NOMO-1 treated with DMSO at 0.1 percent for 48 hours (cell line): ENCODE measurements around the gene SSC4D.
"Not testable (repeated sequence)": the region's sequence is repeated elsewhere in the genome, so short reads cannot be mapped to it uniquely, and the experiment has no call there.

ENCODE experiments used
- DNase-seq: peaks from one replicate; lab custom pipeline; 2025; ENCODE audit not compliant: unreplicated experiment; lab: John Stamatoyannopoulos, UW

The SSC4D gene

DNA sequence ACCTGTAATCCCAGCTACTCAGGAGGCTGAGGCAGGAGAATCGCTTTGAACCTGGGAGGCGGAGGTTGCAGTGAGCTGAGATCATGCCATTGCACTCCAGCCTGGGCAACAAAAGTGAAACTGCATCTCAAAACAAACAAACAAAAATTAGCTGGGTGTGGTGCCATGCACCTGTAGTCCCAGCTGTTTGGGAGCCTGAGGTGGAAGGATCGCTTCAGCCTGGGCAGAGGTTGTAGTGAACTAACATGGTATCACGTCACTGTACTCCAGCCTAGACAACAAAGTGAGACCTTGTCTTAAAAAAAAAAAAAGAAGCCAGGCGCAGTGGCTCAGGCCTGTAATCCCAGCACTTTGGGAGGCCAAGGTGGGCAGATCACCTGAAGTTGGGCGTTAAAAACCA, 21.7 kb downstream of the SSC4D start:
- DNase-seq = not testable (repeated sequence)

DNA sequence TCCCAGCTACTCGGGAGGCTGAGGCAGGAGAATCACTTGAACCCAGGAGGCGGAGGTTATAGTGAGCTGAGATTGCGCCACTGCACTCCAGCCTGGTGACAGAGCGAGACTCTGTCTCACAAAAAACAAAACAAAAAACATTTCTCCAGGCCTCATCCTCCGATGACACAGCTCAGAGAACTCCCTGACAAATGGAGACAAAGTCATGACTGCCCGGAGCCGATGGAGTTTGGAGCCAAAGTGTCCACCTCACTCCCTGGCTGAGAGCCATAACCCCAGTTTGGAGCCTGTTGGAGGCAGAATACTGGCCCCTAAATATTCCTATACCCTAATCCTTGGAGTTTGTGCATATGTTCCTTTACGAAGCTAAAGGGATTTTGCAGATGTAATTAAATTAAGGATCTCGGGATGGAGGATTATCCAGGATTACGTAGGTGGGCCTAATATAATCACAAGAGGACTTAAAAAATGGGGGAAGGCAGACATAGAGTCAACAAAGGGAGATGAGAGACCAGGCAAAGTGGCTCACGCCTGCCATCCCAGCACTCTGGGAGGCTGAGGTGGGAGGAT, 22.7 kb downstream of the SSC4D start:
- no peak for DNase-seq

DNA sequence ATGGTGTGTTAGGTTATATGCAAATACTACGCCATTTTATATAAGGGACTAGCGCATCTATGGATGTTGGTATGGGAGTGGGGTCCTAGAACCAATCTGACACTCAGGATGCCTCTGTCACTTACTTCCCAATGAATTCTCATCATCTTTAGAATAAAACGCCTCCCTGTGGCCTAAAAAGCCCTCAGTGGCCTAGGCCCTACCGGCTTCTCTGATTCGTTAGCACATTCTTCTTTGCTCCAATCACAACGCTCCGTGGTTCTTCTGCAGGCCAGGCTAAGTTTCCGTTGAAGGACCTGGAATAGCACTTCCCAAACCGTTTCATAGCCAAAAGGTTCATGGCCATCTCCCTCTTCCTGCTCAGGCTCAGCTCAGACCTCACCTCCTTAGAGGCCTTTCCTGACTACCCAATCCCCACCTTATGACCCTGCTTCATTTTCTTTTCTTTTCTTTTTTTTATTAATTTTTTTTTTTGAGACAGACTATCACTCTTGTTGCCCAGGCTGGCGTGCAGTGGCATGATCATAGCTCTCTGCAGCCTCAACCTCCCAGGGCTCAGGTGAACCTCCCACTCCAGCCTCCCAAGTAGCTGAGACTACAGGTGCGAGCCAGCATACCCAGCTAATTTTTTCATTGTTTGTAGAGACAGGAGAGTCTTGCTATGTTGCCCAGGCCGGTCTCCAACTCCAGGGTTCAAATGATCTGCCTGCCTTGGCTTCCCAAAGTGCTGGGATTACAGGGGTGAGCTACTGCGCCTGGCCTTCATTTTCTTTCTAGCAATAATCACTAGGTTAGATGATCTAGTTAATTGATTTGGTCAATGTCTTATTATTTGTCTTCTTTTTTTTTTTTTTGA, 26.2 kb downstream of the SSC4D start:
- DNase-seq = no peak

DNA sequence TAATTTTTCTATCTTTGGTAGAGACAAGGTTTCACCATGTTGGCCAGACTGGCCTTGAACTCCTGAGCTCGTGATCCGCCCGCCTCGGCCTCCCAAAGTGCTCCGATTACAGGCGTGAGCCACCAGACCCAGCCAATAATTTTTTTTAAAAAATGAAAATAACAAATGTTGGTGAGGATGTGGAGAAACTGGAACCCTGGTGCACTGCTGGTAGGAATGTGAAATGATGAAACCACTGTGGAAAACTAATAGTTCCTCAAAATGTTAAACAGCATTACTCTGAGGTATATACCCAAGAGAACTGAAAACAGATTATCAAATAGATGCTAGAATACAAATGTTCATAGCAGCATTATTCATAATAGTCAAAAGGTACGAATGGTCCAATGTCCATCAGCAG, 27.7 kb downstream of the SSC4D start:
- peak; percentile 42 for DNase-seq

DNA sequence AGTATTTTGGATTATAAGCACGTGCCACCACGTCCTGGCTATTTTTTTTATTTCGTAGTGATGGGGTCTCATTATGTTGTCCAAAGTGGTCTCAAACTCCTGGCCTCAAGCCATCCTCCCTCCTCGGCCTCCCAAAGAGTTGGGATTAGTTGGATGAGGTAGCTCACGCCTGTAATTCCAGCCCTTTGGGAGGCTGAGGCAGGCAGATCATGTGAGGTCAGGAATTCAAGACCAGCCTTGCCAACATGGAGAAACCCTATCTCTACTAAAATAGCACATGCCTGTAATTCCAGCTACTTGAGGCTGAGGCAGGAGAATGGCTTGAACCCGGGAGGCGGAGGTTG, 28.9 kb downstream of the SSC4D start:
- DNase-seq = no peak

DNA sequence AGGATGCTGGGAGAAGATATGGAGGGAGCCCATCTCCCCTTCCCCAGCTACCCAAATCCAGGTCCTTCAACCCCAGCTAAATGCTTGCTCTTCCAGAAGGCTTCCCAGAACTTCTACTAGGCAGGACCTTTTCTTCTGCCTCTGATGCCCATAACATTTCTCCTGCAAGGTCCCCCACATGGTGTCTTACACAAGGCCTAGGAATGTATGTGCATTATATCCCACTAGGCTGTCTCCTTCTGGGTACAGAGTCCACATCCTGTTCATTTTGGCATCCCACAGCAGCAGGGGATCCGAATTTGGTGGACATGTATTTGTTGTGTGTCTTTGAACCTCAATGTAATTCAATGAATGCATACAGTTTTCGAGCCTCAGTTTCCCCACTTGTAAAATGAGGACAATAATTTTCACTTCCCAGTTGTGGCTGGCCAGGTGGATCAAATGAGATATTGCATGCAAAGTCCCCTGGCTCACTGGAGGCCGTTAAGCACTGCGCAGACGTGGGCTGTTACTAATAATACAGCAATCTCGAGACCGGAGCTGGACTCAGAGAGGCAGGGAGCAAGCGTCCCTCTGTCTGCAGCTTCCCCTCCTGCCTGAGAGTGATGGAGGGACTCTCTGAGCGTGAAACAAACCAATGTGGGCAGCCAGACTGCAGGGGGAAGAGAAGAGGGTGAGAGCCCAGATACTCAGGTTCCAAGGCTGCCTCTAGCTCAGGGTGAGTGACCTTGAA, 32.1 kb downstream of the SSC4D start:
- DNase-seq = peak; percentile 38

DNA sequence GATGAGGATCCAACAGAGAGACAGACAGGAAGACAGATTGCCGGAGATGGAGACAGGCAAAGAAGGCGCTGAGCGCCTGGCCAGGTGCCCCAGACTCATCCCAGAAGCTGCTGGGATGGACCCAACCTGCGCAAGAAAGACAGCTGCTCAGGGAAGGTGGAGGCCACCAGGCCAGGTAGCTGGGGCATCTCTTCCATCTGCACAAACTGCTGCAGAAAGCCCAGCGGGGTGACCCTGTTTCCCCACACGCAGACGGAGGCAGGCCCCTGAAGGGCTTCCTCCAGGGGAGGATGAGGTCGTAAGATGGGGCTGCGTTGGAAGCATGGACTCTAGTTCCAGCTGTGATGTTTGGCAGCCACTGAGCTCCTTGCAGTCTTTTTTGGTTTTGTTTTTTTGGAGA, 34.2 kb downstream of the SSC4D start:
- DNase-seq = no peak

DNA sequence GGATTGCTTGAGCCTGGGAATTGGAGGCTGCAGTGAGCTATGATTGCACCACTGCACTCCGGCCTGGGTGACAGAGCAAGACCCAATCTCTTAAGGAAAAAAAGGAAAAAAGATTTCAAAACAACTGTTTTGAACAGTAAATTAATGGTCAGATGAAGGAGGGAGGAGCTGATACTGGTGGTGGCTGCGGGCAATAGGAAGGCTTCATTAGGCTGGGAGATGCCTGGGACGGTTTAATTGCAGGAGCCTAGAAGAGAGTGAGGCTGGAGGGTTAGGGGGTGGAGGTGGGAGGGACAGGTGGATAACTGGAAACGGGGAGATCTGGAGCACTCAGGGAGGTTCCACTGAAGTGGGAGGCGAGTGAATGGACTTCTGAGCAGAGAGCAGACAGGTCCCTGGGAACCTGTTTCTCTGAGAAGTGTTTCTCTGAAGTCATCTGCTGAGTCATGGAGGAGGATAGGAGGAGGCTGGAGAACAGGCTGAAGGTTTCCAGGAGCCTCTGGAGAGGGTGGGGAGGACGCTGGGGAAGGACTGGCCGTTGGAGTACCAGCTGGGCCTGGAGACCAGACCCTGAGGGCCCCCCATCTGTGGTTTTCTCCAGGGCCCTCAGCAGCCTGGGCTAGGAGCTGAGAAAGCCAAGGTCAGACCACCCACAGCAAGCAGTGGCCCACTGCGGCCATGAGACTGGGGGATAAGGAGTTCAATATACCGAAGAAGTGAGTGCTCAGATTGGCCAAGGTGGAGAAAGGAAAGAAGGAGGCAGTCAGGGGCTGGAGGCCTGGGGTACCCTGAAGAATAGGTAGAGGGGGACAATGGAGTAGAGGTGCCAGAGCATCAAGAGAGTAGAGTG, 36.3 kb downstream of the SSC4D start:
- DNase-seq = peak; percentile 71

DNA sequence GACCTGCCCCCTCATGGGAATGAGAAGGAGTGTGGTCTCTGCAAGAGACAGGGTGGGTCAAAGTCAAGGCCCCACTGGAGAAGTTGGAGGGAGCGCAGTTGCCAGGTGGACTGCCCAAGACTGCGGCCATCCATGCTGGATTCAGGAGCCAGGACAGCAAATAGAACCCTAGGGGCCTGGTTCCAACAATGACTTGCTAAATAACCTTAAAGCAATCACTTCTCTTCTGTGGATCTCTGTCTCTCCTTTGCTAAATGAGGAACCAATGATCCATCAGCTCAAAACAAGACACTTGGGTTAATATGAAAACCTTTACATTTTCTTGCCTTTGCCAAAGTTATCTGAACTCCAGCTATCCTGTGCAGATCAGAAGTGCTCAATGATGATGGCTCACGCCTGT, 38.1 kb downstream of the SSC4D start:
- DNase-seq = peak; percentile 48

DNA sequence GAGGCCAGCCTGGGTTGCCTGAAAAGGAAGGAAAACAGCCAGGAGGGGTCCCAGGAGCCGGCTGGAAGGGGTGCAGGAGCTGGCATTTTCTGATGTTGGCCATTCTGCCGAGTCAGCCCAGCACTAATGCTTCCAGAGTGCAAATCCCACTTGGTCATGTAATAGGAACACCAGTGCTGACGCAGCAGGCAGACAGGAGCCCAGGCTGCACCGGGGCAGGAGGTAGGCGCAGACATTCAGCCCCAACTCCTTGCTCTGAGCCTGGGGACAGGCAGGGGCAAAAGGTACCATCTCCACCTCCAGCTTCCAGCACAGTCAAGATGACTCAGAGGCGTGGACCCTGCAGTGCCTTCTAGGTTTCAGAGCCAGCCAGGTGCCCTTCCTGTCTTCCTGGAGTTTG, 40.5 kb downstream of the SSC4D start:
- DNase-seq = no peak

DNA sequence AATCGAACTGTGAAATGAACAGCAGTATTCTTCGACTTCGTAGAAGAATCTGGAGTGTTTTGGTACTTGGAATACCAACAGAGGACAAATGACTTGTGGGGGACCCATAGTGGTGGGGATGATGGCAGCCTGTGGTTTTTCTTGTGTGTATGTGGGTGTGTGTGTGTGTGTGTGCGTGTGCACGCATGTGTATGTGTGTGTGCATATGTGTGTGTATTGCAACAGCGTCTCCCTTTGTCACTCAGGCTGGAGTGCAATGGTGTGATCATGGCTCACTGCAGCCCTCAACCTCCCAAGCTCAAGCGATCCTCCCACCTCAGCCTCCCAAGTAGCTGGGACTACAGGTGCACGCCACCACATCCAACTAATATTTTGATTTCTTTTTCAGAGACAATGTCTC, 41.3 kb downstream of the SSC4D start:
- no peak for DNase-seq

DNA sequence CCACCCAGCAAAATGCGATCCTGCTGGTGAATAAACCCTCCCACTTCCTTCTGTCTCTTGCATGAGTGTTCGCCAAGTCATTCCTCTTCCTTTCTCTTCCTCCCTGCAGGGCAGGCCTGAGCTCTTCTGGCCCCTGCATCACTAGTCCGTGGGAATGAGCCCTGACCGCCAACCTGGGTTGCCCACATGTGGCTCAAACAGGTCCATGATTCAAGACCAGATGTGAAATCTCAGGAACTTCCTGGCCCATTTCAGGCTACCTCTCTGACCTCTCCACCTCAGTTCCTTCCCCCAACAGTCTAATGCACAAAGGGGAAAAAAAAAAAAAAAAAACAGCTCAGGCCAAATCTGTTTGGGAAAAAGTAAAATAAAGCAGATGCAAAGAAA, 45.3 kb downstream of the SSC4D start:
- peak; percentile 85 for DNase-seq

DNA sequence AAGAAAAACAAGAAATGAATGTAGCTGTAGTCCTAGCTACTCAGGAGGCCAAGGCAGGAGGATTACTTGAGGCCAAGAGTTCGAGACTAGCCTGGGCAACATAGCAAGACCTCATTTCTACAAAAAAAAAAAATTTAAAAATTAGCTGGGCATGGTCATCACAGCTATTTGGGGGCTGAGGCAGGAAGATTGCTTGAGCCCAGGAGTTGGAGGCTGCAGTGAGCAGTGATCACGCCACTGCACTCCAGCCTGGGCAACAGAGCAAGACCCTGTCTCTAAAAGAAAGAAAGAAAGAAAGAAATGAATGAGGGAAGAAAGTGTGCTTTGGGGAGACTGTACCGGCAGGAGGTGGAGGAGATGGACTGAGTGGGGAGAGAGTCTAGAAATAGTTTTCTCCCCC, 45.7 kb downstream of the SSC4D start:
- DNase-seq = not testable (repeated sequence)

DNA sequence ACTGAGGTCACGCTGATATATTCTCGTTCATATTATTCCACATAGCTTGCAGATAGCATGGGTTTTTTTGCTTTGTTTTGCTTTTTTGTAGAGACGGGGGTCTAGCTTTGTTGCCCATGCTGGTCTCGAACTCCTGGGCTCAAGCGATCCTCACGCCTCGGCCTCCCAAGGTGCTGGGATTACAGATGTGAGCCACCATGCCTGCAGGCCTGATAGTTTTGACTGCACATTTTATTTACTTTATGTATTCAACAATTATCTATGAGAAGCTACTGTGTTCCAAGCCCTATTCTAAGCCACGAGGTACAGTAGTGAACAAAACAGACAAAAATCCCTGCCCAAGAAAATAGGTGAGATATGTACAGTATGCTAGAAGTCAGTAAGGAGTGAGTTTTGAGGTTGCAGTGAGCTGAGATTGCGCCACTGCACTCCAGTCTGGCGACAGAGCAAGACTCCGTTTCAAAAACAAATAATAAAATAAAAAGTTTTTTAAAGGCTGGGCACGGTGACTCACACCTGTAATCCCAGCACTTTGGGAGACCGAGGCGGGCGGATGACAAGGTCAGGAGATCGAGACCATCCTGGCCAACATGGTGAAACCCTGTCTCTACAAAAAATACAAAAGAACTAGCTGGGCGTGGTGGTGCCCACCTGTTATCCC, 49.4 kb downstream of the SSC4D start:
- DNase-seq = peak; percentile 75

DNA sequence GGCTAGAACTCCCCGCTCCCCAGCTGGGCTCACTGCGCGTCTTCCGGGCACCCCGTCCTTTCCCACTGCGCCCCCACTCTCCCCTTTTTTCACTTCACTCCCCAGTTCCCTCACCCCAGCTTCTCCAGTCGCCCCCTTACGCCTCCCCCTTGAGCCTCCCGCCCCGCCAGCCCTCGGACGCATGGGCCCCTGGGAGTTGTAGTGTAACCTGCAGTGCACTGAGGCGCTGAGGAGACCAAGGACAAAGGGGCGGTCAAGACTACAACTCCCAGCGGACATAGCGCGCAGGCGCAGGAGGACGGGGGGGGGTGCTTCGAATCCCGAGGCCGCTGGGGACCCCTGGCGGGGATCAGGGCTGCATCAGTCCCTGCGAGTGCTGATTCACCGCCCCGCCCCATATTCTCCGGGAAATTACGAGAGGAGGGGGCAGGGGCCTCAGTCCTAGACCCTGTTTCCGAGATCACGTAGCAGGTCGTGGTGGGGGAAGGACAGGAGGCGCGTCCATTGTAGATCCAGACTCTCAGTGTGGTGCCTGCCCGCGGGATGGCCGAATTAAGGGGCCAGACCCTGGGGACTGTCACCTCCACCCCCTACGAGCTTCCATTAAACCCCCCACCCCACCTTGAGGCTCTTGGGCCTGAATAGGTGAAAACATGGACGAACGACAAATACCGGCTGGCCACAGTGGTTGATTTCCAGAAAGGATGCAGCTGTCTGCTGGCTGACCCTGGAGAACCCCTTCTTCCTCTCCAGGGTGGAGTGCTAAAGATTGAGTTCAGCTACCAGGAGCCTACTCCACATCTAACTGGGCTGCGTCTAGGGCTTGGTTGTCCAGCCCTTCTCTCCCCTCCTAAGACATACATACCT, 50.2 kb downstream of the SSC4D start:
- DNase-seq = peak; percentile 100

DNA sequence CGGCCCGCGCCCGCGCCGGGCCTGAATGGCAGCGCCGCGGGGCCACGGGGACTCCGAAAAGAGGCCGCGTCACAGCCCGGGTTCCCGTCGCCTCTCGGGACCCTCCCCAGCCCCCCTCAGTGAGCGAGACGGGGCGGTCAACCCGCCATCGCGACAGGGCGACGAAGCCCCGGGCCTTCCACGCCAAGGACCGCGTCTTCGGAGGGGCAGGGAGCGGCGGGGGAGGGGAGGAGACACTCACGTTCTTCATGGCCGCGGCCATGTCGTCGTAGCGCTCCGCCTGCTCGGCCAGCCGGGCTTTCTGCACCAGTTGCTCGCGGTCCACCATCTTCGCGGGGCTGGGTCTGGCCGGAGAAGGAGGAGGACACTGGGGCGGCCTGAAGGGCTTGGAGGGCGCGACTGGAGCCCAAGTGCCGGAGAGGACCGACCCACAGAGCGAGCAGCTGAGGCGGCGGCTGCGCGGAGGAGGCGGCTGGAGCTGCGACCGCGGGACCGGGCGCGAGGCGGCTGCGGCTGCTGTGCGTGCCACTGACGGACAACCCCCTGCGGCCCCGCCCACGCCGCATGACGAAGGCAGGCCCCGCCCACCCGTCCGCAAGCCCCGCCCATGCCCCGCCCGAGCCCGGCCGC, 50.9 kb downstream of the SSC4D start, which contains the start of gene YWHAG:
Gene YWHAG (minus strand): TSS at position 511 of the 630 bp plus-strand sequence. CDS start 183 bp downstream, at position 328.
- peak; percentile 99 for DNase-seq

DNA sequence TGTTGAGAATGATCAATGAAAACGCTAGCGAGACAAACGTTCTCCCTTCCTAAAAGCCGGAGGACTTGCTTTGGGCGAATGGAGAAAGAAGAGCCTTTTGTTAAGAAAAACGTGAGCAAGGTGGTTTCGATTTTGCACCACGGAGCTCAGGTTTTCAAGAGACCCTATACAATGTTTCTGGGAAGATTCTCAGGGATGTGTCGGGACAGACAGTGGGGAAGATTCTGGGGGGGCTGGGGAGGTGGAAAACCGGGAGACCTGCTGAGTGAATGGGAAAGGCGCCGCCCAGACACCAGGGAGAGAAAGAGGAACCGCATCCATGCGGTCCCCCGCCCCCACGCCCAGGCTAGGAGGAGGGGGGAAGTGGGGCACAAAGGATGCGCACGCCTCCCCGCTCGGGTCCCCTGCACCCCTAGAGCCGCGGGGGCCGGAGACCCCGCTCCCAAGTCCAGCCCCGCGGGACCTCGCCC, 51.5 kb downstream of the SSC4D start:
- peak; percentile 92 for DNase-seq

DNA sequence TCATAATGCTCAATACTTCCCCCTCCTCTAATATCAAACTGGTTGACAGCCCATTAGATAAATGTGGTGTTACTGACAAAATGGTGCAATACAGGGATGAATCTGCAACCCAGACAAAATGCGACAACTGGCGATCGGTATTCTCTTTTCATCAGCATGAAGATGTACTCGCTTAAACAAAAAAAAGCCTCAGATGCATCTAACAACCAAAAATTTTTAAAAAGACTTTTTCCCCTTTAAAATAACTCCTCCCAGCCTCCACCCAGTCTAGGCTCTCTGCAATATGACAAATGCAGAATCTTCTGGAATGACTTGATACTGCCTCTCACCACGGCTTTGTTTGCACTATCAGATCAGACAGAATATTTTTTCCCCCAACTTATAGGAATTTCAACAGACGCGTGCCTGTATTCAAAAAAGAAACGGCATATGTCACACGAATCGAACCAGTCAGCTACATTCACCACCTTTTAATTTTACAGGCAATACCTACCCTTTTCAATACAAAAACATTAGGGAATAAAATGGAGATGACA, 52.0 kb downstream of the SSC4D start:
- no peak for DNase-seq

DNA sequence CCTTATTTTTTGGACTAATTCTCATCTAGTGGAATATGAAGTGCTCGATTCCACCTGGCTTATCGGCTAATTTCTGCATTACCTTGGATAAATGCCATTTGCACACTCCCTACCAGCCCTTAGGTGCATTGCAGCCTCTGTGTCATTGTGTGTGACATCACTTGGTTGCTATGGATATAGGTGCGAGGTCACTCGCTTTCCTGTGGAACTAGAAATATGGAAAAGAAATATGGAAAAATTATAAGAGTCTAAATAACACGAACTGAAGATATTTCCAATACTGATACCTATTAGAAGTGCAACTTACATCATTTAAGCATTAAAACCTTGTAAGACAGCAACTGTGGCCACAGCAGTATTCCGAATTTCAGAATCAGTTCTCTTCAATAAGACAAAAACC, 52.7 kb downstream of the SSC4D start:
- DNase-seq = no peak
